Dendritic cell treated with granulocyte-macrophage colony-stimulating factor and Interleukin-4, amounts not matched to agents 40 ng/mL and 50 ng/mL, for 4 days (primary cell): ENCODE data around the gene KLK4.

ENCODE experiments used
- H3K27ac Mint-ChIP-seq: one replicate; pipeline ENCODE4 v1.8.0; 2022; ENCODE audit warnings: mild to moderate bottlenecking, mixed read lengths
- H3K27me3 Mint-ChIP-seq: one replicate; pipeline ENCODE4 v1.8.0; 2022; ENCODE audit warnings: mild to moderate bottlenecking, mixed read lengths
- H3K36me3 Mint-ChIP-seq: one replicate; pipeline ENCODE4 v1.8.0; 2022; ENCODE audit warnings: low read depth, mixed read lengths
- H3K4me1 Mint-ChIP-seq: one replicate; pipeline ENCODE4 v1.8.0; 2022; ENCODE audit warnings: low read depth, mixed read lengths
- H3K4me3 Mint-ChIP-seq: one replicate; pipeline ENCODE4 v1.8.0; 2022; ENCODE audit warnings: mild to moderate bottlenecking, moderate library complexity, mixed read lengths
- H3K9me3 Mint-ChIP-seq: one replicate; pipeline ENCODE4 v1.8.0; 2022; ENCODE audit warnings: mixed read lengths
- intact Hi-C: fragments of 100-400 bp; cut with micrococcal nuclease; formaldehyde crosslinking; loops from one replicate; pipeline ENCODE4 v1.15.0; 2022

Gene KLK4

DNA sequence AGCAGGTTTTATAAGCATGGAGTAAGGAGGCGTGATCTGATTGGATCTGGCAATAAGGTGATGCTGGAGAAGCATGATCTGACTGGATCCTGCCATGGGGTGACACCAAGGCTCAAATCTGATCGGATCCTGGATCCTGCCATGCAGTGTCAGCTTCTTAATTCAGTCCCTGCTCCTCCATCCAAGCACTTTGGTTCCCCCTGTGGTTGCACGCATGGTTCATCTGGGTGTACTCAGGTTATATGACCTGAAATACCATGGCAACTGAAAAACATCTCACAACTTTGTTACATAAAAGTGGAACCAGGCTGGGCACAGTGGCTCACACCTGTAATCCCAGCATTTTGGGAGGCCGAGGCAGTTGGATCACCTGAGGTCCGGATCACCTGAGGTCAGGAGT is 17.6 kb upstream of the KLK4 start:
- Mint-ChIP-seq H3K36me3 (no peaks in the 10 kb centered on the region), H3K9me3 (no peaks in the 10 kb centered on the region), H3K27me3 (peaks cover 34% of the 10 kb centered on the region), H3K4me1 (no peaks in the 10 kb centered on the region), H3K4me3 (no peak overlapping the region), H3K27ac (no peak overlapping the region)
- intact Hi-C loops = loop anchor here (5.0 kb wide), 1 partner anchor 88 kb away; the partner anchor contains the start of gene KLK10

DNA sequence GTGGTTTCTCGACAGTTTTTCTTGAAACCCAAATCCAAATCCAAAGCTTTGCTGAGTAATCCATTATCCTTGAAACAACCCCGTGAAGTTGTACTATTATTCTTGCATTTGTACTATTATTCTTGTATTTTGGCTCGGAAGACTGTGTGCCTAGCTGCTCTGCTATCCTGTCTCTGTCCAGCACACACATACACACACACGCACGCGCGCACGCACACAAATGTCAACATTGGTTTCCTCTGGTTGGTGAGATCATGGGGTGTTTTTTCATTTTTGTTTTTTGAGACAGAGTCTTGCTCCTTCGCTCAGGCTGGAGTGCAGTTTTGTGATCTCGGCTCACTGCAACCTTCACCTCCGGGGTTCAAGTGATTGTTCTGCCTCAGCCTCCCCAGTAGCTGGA is 14.9 kb upstream of the KLK4 start:
- Mint-ChIP-seq H3K9me3 (no peaks in the 10 kb centered on the region), H3K36me3 (no peaks in the 10 kb centered on the region), H3K27ac (no peak overlapping the region), H3K27me3 (peaks cover 34% of the 10 kb centered on the region), H3K4me3 (no peak overlapping the region), H3K4me1 (peaks cover 10% of the 10 kb centered on the region)
- intact Hi-C loops = loop anchor here (5.0 kb wide), 1 partner anchor 91 kb away; the partner anchor contains the start of gene KLK10

DNA sequence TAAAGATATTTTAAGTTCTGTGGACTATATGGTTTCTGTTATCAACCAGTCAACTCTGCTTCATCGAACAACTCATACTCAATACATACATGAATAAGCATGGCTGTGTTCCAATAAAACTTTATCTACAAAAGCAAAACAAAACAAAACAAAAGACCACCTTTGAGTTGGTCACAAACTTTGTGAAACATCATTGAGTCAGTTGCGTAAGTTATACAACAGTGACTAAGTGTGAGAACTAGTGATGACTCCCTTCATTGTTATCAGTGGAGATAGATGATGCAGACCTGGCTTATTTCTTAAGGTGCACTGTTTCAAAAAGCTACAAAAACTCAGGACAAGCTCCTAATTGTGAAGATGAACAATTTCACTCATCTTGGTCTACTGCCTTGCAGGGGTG is 14.5 kb upstream of the KLK4 start:
- no peak overlapping the region for H3K27ac Mint-ChIP-seq
- H3K27me3 Mint-ChIP-seq = peaks cover 33% of the 10 kb centered on the region
- no peaks in the 10 kb centered on the region for H3K9me3 Mint-ChIP-seq
- no peaks in the 10 kb centered on the region for H3K36me3 Mint-ChIP-seq
- intact Hi-C loops = loop anchor here (5.0 kb wide), 1 partner anchor 92 kb away; the partner anchor contains the start of gene KLK10
- H3K4me3 Mint-ChIP-seq = no peak overlapping the region
- peaks cover 10% of the 10 kb centered on the region for H3K4me1 Mint-ChIP-seq

DNA sequence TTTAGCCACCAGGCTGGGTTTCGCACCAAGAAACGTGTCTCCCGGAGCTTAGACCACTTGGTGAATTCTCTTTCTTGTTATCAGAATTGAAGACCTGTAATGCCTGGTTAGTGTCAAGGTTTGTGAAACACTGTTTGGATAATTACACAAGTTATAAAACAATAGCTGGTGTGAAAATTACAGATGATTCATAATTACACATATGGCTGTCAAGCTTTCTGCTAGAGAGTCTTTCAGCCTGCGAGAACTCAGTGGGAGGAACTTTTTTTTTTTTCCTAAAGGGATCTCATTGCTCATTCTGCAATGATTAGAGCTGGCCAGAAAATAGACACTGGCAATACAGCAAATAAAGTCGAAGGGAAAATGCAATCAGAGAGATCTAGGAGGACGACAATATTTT is 13.4 kb upstream of the KLK4 start:
- no peak overlapping the region for H3K4me3 Mint-ChIP-seq

DNA sequence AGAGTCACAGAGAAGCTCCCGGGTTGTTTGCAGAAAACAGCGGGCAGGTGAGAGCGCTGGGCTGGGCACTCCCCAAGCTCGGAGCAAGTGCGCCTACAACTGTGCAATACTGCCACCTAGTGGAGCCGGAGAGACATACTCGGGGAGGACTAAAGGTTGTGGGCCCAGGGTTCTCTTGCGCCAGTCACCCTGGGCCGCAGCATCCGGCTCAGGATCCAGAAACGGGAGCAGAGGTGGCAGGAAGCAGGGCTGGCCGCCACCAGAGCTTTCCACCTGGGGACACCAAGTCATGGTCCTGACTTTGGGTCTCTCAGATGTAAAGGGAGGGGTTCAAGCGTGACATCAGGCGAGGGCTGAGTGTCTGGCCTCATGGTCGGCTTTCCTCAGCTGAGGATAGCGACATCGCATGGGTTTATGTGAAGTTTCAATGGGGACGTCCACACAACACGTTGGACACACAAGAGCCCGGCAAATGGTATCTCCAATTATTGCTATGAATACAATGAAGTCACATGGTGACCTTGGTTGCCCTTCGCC is 11.2 kb upstream of the KLK4 start:
- intact Hi-C loops = no loop called here
- H3K9me3 Mint-ChIP-seq = no peaks in the 10 kb centered on the region
- H3K27me3 Mint-ChIP-seq = peaks cover 28% of the 10 kb centered on the region
- no peaks in the 10 kb centered on the region for H3K36me3 Mint-ChIP-seq
- no peak overlapping the region for H3K4me3 Mint-ChIP-seq
- no peak overlapping the region for H3K27ac Mint-ChIP-seq
- peaks cover 10% of the 10 kb centered on the region for H3K4me1 Mint-ChIP-seq

More for the DNA sequence above, 13.4 kb upstream of the KLK4 start:
- H3K4me1 Mint-ChIP-seq = peaks cover 10% of the 10 kb centered on the region
- no peaks in the 10 kb centered on the region for H3K9me3 Mint-ChIP-seq
- H3K27ac Mint-ChIP-seq = no peak overlapping the region
- intact Hi-C loops = no loop called here
- no peaks in the 10 kb centered on the region for H3K36me3 Mint-ChIP-seq
- peaks cover 32% of the 10 kb centered on the region for H3K27me3 Mint-ChIP-seq

DNA sequence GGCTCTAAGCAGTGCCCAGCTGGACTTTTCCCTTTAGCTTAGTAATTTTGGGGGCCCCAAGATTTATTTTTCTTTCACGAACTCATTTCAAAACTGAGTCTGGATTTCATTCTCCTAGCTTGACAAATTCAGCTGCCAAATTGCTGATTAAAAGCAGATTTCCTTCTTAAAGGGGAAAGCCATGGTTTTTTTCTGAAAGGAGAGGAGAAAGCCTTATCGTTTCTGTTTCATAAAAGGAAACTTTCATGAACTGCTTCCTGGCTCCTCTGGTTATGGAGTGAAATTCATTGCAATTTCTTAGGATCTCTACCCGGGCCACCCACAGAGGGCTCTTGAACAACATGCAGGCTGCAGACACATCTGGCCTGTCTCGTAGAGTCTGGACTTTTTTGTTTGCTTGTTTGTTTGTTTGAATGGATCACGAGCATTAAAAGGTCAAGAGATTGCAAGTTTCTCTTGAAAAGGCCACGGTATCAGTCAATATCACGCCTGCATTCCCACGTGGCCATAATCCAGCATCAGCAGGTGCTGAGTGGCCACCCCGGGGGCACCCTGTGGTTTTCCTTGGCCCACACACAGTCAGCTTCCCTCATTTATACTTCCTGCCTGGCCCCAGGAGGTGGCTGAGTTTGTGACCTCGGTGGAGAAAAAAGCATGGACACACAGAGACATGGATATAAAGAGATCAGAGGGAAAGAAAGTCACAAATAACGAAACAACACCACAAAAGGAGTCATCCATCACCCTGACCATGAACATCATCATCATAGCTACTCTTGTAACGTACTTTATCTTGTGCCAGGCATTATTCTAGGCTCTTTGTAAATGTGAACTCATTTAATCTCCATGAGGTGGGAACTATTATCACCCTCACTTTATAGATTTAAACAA is 10.5 kb upstream of the KLK4 start:
- no peak overlapping the region for H3K27ac Mint-ChIP-seq

DNA sequence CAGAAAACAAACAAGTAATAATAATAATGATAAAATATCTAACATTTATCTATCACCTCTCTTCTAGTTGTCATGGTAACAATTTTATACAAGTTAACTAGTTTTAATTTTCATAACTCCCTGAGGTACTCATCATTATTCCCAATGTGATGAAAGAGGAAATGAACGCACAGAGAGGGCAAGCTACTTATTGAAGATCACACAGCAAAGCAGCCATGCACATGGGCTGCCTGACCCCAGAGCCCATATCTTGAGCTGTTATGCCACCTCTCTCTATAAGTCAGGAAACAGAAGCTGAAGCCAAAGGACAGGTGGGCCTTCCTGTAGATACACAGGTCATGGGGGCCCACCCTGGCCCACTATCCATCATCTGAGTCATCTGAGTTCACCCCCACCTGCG is 4.9 kb upstream of the KLK4 start:
- no peak overlapping the region for H3K4me3 Mint-ChIP-seq
- no peak overlapping the region for H3K27ac Mint-ChIP-seq
- peaks cover 16% of the 10 kb centered on the region for H3K27me3 Mint-ChIP-seq
- no peaks in the 10 kb centered on the region for H3K4me1 Mint-ChIP-seq
- no peaks in the 10 kb centered on the region for H3K36me3 Mint-ChIP-seq
- intact Hi-C loops = no loop called here
- H3K9me3 Mint-ChIP-seq = no peaks in the 10 kb centered on the region

More for the DNA sequence above, 10.5 kb upstream of the KLK4 start:
- Mint-ChIP-seq H3K36me3 (no peaks in the 10 kb centered on the region), H3K27me3 (peaks cover 30% of the 10 kb centered on the region), H3K4me3 (no peak overlapping the region), H3K4me1 (peaks cover 10% of the 10 kb centered on the region), H3K9me3 (no peaks in the 10 kb centered on the region)
- intact Hi-C loops = no loop called here

DNA sequence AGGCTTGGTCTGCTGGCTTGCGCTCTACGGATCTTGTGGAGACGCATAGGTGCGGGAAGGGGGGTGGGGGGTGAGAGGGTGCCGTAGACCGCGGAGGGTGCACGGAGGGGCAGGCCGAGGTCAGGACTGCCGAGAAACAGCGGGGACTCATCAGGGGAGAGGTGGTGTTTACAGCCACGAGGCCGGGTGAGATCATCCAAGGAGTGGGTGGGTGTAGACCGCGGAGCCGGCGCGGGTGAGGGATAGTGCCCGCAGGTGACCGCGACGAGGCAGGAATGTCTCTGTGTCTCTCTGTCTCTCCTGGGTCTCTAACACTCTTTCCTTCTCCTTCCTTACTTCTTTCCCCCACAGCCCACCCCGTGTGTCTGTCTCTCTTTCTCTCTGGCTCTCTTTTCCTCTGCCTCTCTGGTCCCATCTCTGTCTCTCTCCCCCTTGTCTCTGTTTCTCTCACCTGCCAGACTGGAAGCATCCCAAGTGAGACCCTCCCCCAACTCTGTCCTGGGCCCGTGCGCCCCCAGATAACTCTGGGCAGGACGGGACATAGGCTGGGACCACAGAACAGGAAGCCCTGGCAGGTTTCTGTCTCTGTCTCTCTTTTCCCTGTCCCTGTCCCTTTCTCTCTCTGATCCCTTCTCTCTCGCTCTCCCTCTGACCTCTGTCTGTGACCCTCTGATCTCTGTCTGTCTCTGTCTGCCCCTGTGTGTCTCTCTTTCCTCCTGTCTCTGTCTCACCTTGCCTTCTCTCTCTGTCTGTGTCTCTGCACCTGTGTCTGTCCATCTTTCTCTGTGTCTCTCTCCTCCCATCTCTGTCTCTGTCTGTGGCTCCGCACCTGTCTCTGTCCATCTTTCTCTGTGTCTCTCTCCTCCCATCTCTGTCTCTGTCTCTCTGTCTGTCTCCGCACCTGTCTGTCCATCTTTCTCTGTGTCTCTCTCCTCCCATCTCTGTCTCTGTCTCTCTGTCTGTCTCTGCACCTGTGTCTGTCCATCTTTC is 1.8 kb upstream of the KLK4 start:
- Mint-ChIP-seq H3K4me3 (no peak overlapping the region), H3K4me1 (peaks cover 4% of the 10 kb centered on the region), H3K27ac (no peak overlapping the region), H3K27me3 (peaks cover 33% of the 10 kb centered on the region), H3K9me3 (no peaks in the 10 kb centered on the region), H3K36me3 (no peaks in the 10 kb centered on the region)
- intact Hi-C loops = no loop called here

DNA sequence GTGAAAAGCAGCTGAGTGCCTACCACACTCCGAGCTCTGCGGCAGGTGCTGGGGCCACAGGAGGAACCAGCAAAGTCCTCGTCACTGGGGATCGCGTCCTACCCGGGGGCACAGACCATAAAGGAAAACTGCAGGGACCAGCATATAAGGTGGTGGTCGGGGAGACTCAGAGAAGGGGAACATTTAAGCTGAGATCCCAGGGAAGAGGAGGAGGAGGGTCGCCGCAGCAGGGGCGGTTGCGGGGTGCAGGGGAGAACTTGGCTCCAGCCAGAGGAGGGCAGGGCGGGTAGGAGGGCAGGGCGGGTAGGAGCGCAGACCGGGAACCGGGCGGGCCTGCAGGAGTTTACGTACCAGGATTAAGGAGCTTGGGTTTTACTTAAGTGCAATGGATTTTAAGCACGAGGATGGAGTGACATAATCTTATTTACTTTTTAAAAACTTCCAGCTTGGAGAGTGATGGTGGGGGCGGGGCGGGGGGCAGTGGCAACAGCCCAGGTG is 956 bp upstream of the KLK4 start:
- H3K4me3 Mint-ChIP-seq = no peak overlapping the region
- no peaks in the 10 kb centered on the region for H3K9me3 Mint-ChIP-seq
- peaks cover 4% of the 10 kb centered on the region for H3K4me1 Mint-ChIP-seq
- H3K27ac Mint-ChIP-seq = no peak overlapping the region
- intact Hi-C loops = no loop called here
- no peaks in the 10 kb centered on the region for H3K36me3 Mint-ChIP-seq
- peaks cover 39% of the 10 kb centered on the region for H3K27me3 Mint-ChIP-seq

DNA sequence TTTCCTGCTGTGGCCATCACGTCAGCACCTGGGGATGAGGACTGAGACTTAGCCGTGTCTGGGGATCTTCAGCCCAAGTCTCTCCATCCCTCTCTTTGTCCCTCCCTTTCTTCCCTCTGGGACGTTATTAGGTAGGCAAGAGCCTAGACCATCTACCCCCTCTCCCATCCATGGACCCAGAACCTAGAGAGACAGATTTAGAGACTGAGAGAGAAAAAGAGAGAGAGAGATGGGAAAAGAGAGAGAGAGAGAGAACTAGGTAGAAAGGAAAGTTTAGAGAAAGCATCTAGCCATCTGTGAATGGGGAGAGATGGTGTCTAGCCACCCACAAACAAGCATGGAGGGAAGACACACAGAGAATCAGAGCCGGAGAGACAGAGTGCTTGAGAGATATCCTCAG is 473 bp downstream of the KLK4 start:
- intact Hi-C loops = no loop called here
- Mint-ChIP-seq H3K4me3 (no peak overlapping the region), H3K9me3 (no peaks in the 10 kb centered on the region), H3K4me1 (peaks cover 4% of the 10 kb centered on the region), H3K27me3 (peaks cover 46% of the 10 kb centered on the region), H3K27ac (no peak overlapping the region), H3K36me3 (no peaks in the 10 kb centered on the region)

DNA sequence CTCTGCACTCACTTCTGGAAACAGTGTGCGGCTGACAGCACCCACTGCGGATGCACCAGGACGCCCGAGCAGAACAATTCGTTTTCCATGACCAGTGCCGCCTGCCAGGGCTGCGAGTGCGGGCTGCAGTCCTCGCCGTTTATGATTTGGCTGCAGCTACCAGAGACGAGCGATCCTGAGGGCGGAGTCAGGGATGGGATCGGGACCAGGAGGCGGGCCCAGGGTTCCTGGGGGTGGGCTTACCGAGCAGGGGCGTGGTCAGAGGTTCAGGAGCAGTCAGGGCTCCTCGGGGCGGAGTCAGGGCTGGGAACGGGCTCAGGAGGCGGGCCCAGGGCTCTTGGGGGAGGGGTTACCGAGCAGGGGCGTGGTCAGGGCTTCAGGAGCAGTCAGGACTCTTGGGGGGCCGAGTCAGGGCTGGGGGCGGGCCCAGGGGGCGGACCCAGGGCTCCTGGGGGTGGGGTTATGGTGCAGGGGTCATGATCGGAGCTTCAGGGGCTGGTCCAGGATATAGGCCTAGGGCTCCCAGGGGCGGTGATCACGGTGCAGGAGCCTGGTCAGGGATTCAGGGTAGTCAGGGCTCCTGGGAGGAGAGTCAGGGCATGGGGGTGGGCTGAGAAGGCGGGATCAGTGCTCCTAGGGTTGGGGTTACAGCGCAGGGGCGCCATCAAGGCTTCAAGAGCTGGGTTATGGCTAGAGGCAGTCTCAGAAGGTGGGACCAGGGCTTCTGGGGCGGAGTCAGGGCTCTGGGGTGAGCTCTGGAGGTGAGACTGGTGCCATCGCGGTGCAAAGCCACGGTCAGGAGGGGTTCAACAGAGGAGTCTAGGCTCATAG is 1.7 kb downstream of the KLK4 start:
- peaks cover 4% of the 10 kb centered on the region for H3K4me1 Mint-ChIP-seq
- H3K9me3 Mint-ChIP-seq = no peaks in the 10 kb centered on the region
- no peak overlapping the region for H3K4me3 Mint-ChIP-seq
- no peak overlapping the region for H3K27ac Mint-ChIP-seq
- intact Hi-C loops = no loop called here
- no peaks in the 10 kb centered on the region for H3K36me3 Mint-ChIP-seq
- H3K27me3 Mint-ChIP-seq = peaks cover 46% of the 10 kb centered on the region

DNA sequence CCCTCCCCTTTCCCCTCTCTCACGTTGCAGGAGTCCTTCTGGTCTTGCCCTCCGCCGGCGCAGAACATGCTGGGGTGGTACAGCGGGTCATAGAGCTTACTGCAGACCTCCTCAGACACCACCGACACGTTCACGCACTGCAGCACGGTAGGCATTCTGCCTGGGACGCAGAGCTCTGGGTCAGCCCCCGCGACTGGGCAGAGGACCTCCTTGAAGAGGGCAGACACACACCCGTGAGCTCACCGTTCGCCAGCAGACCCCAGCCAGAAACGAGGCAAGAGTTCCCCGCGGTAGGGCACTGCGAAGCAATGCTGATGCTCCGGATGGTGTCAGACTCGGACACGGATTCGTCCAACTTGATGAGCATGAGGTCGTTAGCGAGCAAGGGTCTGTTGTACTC is 2.9 kb downstream of the KLK4 start:
- H3K36me3 Mint-ChIP-seq = no peaks in the 10 kb centered on the region
- H3K4me1 Mint-ChIP-seq = peaks cover 4% of the 10 kb centered on the region
- no peak overlapping the region for H3K27ac Mint-ChIP-seq
- intact Hi-C loops = no loop called here
- H3K27me3 Mint-ChIP-seq = peaks cover 46% of the 10 kb centered on the region
- H3K9me3 Mint-ChIP-seq = no peaks in the 10 kb centered on the region
- H3K4me3 Mint-ChIP-seq = no peak overlapping the region

DNA sequence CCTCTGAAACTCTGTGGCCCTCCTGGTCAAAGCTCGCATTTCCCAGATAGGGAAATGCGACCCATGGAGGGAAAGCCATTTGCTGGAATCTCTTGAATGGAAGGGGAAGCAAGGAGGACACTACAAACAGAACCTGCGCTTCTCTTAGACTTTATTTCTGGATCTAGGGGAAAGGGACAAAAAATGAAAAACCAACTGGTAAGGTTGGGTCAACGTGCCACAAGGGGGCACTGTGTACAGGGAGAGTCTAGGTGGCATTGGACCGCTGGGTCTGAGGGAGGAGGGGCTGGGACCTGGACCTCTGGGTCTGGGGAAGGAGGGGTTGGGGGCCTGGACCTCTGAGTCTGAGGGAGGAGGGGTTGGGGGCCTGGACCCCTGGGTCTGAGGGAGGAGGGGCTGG is 5.0 kb downstream of the KLK4 start:
- no peaks in the 10 kb centered on the region for H3K9me3 Mint-ChIP-seq
- H3K36me3 Mint-ChIP-seq = no peaks in the 10 kb centered on the region
- no peak overlapping the region for H3K4me3 Mint-ChIP-seq
- H3K27ac Mint-ChIP-seq = no peak overlapping the region
- peaks cover 4% of the 10 kb centered on the region for H3K4me1 Mint-ChIP-seq
- intact Hi-C loops = no loop called here
- peaks cover 47% of the 10 kb centered on the region for H3K27me3 Mint-ChIP-seq
